LNCAP (cell line): Measurements from ENCODE around the gene TRIM45.

ENCODE experiments used
- CTCF ChIP-seq: fragments of 450-650 bp; IDR thresholded peaks from 2 replicates; pipeline ENCODE4 v1.5.1; 2017; ENCODE audit warnings: mild to moderate bottlenecking

The TRIM45 gene

GRCh38 chr1:117150316-117150715 lies 28.8 kb upstream of the TRIM45 start:
- no peak for TF ChIP-seq CTCF

GRCh38 chr1:117147856-117148588 lies 26.5 kb upstream of the TRIM45 start:
- TF ChIP-seq CTCF, result no peak

GRCh38 chr1:117147341-117147831 lies 25.8 kb upstream of the TRIM45 start:
- TF ChIP-seq CTCF, result no peak

- no peak for TF ChIP-seq CTCF
Measured at GRCh38 chr1:117146575-117147340, 25.2 kb upstream of the TRIM45 start.

- TF ChIP-seq CTCF, result no peak
Measured at GRCh38 chr1:117146072-117146471, 24.5 kb upstream of the TRIM45 start.

- TF ChIP-seq CTCF, result no peak
Measured at GRCh38 chr1:117143871-117144270, 22.3 kb upstream of the TRIM45 start.

- no peak for TF ChIP-seq CTCF
Measured at GRCh38 chr1:117143172-117143571, 21.6 kb upstream of the TRIM45 start.
